K562 (cell line): ENCODE measurements around the gene TF. TPM values are rescaled to one million over a fixed set of nuclear protein-coding genes. Genes with fewer than 3 reads are reported as not detected.
A peak's percentile ranks its signal among the peaks of the same experiment; 100 is the strongest.

ENCODE experiments used
- ATAC-seq: fragments of 200-7000 bp; cut with Tn5 transposase; 3 replicates; pipeline ENCODE4 v1.9.1; 2020; ENCODE audit warnings: moderate library complexity
- BruUV-seq: library from RNA; stranded (reverse); fragments of 400-500 nt; replicated peaks from 2 replicates; lab custom pipeline; 2021; lab: Mats Ljungman, UMichigan
- CTCF ChIA-PET: fragments of 300-600 bp; formaldehyde crosslinking; extraction: SDS; loops from one replicate; lab custom pipeline; 2021; ENCODE audit warnings: low intra/inter-chr PET ratio; lab: Yijun Ruan, JAX
- POLR2A ChIA-PET: fragments of 300-600, 350-650 bp; sonication (Branson Sonifier 250); formaldehyde crosslinking; extraction: SDS; loops from one replicate; lab custom pipeline; 2021; ENCODE audit warnings: antibody characterized with exemption, inconsistent platforms; lab: Yijun Ruan, JAX
- DNase-seq, 4 experiments: peaks; one replicate each; pipeline versions ENCODE4 v3.0.0 to v3.0.0-alpha.2; 2011 to 2018; ENCODE audit warnings: low spot score in 3 of 4, mixed read lengths in 3 of 4; ENCODE audit errors: extremely low read depth in 1 of 4
- FAIRE-seq: peaks from 2 replicates; lab custom pipeline; 2011; peaks lifted over from hg19 to GRCh38; lab: Jason Lieb, UNC
- H2AFZ ChIP-seq: 2 replicates; pipeline ENCODE4 v1.6.0; 2011; ENCODE audit warnings: low read depth, low read length, control low read depth, inconsistent platforms
- H3K27ac ChIP-seq: fragments of 200-600 bp; 3 replicates; pipeline ENCODE4 v1.8.0; 2011; ENCODE audit warnings: low read depth, mild to moderate bottlenecking, control low read depth, inconsistent platforms, low read length, moderate library complexity, mixed read lengths; ENCODE audit errors: extremely low read depth
- H3K27me3 ChIP-seq, 2 experiments: fragments of 300-600 bp in 1 of 2; 2 replicates in 1 of 2; 3 replicates in 1 of 2; pipeline versions ENCODE4 v1.6.0 to v1.8.0; 2011; ENCODE audit warnings: inconsistent platforms in 2 of 2, low read length in 2 of 2, mild to moderate bottlenecking in 1 of 2, mixed read lengths in 1 of 2, moderate library complexity in 1 of 2; ENCODE audit not compliant: control insufficient read depth in 2 of 2, insufficient read depth in 2 of 2
- H3K36me3 ChIP-seq: fragments of 300-600 bp; 3 replicates; pipeline ENCODE4 v1.8.0; 2011; ENCODE audit warnings: mild to moderate bottlenecking, low read length, inconsistent platforms; ENCODE audit not compliant: control insufficient read depth, insufficient read depth
- H3K4me1 ChIP-seq, 2 experiments: fragments of 200-600 bp in 1 of 2; replicated peaks in 1 of 2; 2 replicates in 1 of 2; 3 replicates in 1 of 2; pipeline versions ENCODE4 v1.5.1 to v1.8.0; 2011; ENCODE audit warnings: inconsistent platforms in 2 of 2, low read length in 2 of 2, mild to moderate bottlenecking in 1 of 2, mixed read lengths in 1 of 2, moderate library complexity in 1 of 2; ENCODE audit not compliant: control insufficient read depth in 2 of 2, insufficient read depth in 2 of 2
- H3K4me2 ChIP-seq: 2 replicates; pipeline ENCODE4 v1.6.1; 2011; ENCODE audit warnings: low read length, control low read depth, inconsistent platforms, mixed read lengths; ENCODE audit not compliant: insufficient read depth
- H3K4me3 ChIP-seq: fragments of 200-600 bp; sonication (generic), shearing (Covaris generic); 2 replicates; pipeline ENCODE4 v1.5.1; 2016; ENCODE audit warnings: control low read depth, inconsistent platforms
- H3K79me2 ChIP-seq: fragments of 200-600 bp; 3 replicates; pipeline ENCODE4 v1.8.0; 2011; ENCODE audit warnings: low read length, inconsistent platforms; ENCODE audit not compliant: control insufficient read depth, insufficient read depth
- H3K9ac ChIP-seq, 2 experiments: 2 replicates each; pipeline versions ENCODE4 v1.6.0 to v1.6.1; 2011; ENCODE audit warnings: low read depth in 2 of 2, low read length in 2 of 2, control low read depth in 1 of 2, inconsistent platforms in 1 of 2, mild to moderate bottlenecking in 1 of 2, mixed read lengths in 1 of 2; ENCODE audit not compliant: insufficient read depth in 1 of 2
- H3K9me1 ChIP-seq: one replicate; pipeline ENCODE4 v1.6.0; 2011; ENCODE audit warnings: inconsistent platforms, mild to moderate bottlenecking, low read length, moderate library complexity; ENCODE audit not compliant: control insufficient read depth, insufficient read depth
- H3K9me3 ChIP-seq: replicated peaks from 2 replicates; pipeline ENCODE4 v1.5.1; 2011; ENCODE audit warnings: low read depth, low read length, inconsistent platforms; ENCODE audit not compliant: control insufficient read depth, insufficient read depth
- H4K20me1 ChIP-seq: replicated peaks from 2 replicates; pipeline ENCODE4 v1.6.1; 2011; ENCODE audit warnings: low read length, inconsistent platforms, mixed read lengths; ENCODE audit not compliant: control insufficient read depth, insufficient read depth
- ASH1L ChIP-seq: fragments of 450-650 bp; IDR thresholded peaks from 2 replicates; pipeline ENCODE4 v1.6.1; 2018; ENCODE audit warnings: borderline replicate concordance, mild to moderate bottlenecking, low read depth; ENCODE audit not compliant: partially characterized antibody
- CREB1 ChIP-seq, 2 experiments: sonication (generic) in 1 of 2; formaldehyde crosslinking in 1 of 2; IDR thresholded peaks; 2 replicates each; pipeline versions ENCODE4 v1.6.1 to v1.8.0; 2012 to 2022; ENCODE audit warnings: inconsistent platforms in 1 of 2, mild to moderate bottlenecking in 1 of 2, missing genetic modification reagents in 1 of 2, moderate library complexity in 1 of 2
- EZH2 ChIP-seq: IDR thresholded peaks from 2 replicates; pipeline ENCODE4 v1.6.1; 2012; ENCODE audit warnings: low read depth, mild to moderate bottlenecking, inconsistent platforms, low read length, borderline replicate concordance
- FOXK2 ChIP-seq, 2 experiments: fragments of 450-650 bp; IDR thresholded peaks in 1 of 2; conservative IDR thresholded peaks in 1 of 2; 2 replicates each; pipeline ENCODE4 v1.6.1; 2016; ENCODE audit warnings: low read depth in 2 of 2, mild to moderate bottlenecking in 1 of 2
- HDAC3 ChIP-seq: fragments of 450-650 bp; IDR thresholded peaks from 2 replicates; pipeline ENCODE4 v1.6.1; 2018; ENCODE audit warnings: borderline replicate concordance, mild to moderate bottlenecking, moderate library complexity; ENCODE audit not compliant: partially characterized antibody
- KAT2B ChIP-seq: IDR thresholded peaks from one replicate; pipeline ENCODE4 v1.6.1; 2012; ENCODE audit warnings: low read depth, mild to moderate bottlenecking, control low read depth, inconsistent platforms, low read length, moderate library complexity
- KHSRP ChIP-seq: fragments of 450-650 bp; IDR thresholded peaks from 2 replicates; pipeline ENCODE4 v1.6.1; 2017
- PHB2 ChIP-seq: fragments of 450-650 bp; IDR thresholded peaks from 2 replicates; pipeline ENCODE4 v1.6.1; 2017; ENCODE audit warnings: low read depth
- SIN3A ChIP-seq, 2 experiments: fragments of 150-350 bp in 1 of 2; IDR thresholded peaks; 2 replicates each; pipeline ENCODE4 v1.6.1; 2011 to 2016; ENCODE audit warnings: borderline replicate concordance in 2 of 2, low read depth in 2 of 2, low read length in 2 of 2, mild to moderate bottlenecking in 2 of 2, moderate library complexity in 2 of 2; ENCODE audit not compliant: control insufficient read depth in 1 of 2
- SREBF1 ChIP-seq: fragments of 150-350 bp; IDR thresholded peaks from 2 replicates; pipeline ENCODE4 v1.6.1; 2014; ENCODE audit warnings: antibody characterized with exemption, low read depth, low read length, borderline replicate concordance
- ZNF143 ChIP-seq: sonication (generic); formaldehyde crosslinking; IDR thresholded peaks from 2 replicates; pipeline ENCODE4 v1.9.0; 2022; ENCODE audit warnings: mild to moderate bottlenecking, missing genetic modification reagents
- ZNF398 ChIP-seq: fragments of 250-450 bp; sonication (Bioruptor Pico); IDR thresholded peaks from 2 replicates; pipeline ENCODE4 v1.8.0; 2021; ENCODE audit warnings: moderate library complexity, mild to moderate bottlenecking, inconsistent platforms
- ZNF445 ChIP-seq: fragments of 250-450 bp; sonication (Bioruptor Pico); IDR thresholded peaks from 2 replicates; pipeline ENCODE4 v1.4.0; 2020; ENCODE audit warnings: low read depth, mild to moderate bottlenecking, moderate library complexity
- ZNF449 ChIP-seq: fragments of 250-450 bp; sonication (Bioruptor Pico); IDR thresholded peaks from 2 replicates; pipeline ENCODE4 v1.8.0; 2022; ENCODE audit warnings: moderate library complexity, mild to moderate bottlenecking, inconsistent platforms
- WGBS: fragments of 100-300 bp; shearing (Covaris generic); methylation state at CpG from one replicate; pipeline ENCODE4 v1.1.6; 2016; ENCODE audit warnings: low coverage, mixed read lengths; ENCODE audit not compliant: insufficient coverage; ENCODE audit errors: missing lambda C conversion rate; 5-methylcytosine and 5-hydroxymethylcytosine counted together
- in situ Hi-C: fragments of 300-500 bp; cut with MboI; formaldehyde crosslinking; loops from 4 replicates; pipeline ENCODE4 v1.15.0; 2018; ENCODE audit warnings: inconsistent platforms, mixed read lengths
- intact Hi-C: fragments of 100-400 bp; cut with micrococcal nuclease; formaldehyde crosslinking; loops from 2 replicates; pipeline ENCODE4 v1.14.2; 2022
- polyA plus RNA-seq, 8 experiments: library from polyadenylated mRNA; depleted of rRNA in 4 of 8; stranded (reverse) in 5 of 8; unstranded in 3 of 8; fragments of >200 nt; fragmentation: Nextera tagmentation in 2 of 8; fragmentation: Illumina TruSeq in 1 of 8; extraction: Ambion mirVana in 2 of 8; extraction: Trizol in 1 of 8; gene quantifications; 2 replicates each; pipeline versions ENCODE4 v1.2.1 to v1.2.3, GENCODE V29; 2011 to 2014; ENCODE audit warnings: inconsistent platforms in 1 of 8, missing spikeins in 1 of 8
- total RNA-seq, 7 experiments: library from RNA; depleted of rRNA in 6 of 7; stranded (reverse); fragments of >200 nt in 6 of 7; fragmentation: Illumina TruSeq in 2 of 7; extraction: Trizol in 2 of 7; gene quantifications; 2 replicates each; pipeline versions ENCODE4 v1.2.1 to v1.2.3, GENCODE V29; 2011 to 2021; ENCODE audit warnings: low replicate concordance in 1 of 7
- TF ChIP-seq, protein P1 (sequence below): fragments of 200-400 bp; formaldehyde crosslinking; IDR thresholded peaks from 2 replicates; pipeline ENCODE4 v1.6.1; 2017; ENCODE audit warnings: mild to moderate bottlenecking, low read depth, low read length, moderate library complexity

The TF gene
- total and polyA plus RNA-seq, 9 of the 15 experiments (the other 6 are each of a cell fraction or from before 2014, with no cell fraction given), result 0.09 to 9.2 (median 3.1) TPM

GRCh38 chr3:133744241-133744640 lies 2.0 kb upstream of the TF start (continued):
- no peak for TF ChIP-seq ZNF398
- no peak for TF ChIP-seq ZNF445 (CRISPR knock-in tag)
- no peak for TF ChIP-seq CREB1 (IDR thresholded peaks at IDR 0.05)
- TF ChIP-seq CREB1 (CRISPR knock-in tag; IDR thresholded peaks at IDR 0.05), result no peak
- no peak for TF ChIP-seq FOXK2 (conservative IDR thresholded peaks at IDR 0.05 in 1 of 2, IDR thresholded peaks at IDR 0.05 in 1 of 2; ENCODE audit: low read depth in 2 of 2)
- TF ChIP-seq PHB2, result no peak
- no peak for TF ChIP-seq EZH2
- TF ChIP-seq KHSRP, result no peak

DNA sequence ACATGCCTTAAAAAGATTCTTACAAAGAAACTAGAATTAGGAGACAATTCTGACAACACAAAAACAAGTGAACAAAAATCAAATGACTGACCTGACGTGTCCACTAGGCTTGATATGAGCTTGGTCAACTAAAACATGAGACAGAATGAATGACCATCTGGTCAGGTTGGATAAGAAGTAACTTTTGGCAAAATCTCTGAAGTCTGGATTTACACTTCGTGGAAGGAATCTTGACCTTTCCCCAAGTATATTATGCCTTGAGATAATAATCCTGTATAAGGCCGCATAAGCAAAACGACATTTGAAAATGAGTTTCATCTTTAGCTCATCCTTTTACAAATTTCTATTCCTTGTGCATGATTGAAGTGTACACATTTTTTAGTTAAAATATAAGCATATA lies 1.1 kb upstream of the TF start:
- ATAC-seq, result no peak
- H3K27ac ChIP-seq, result no peak overlapping the region
- BruUV-seq, result no TSS peak
- WGBS, result 0% methylated on average over 4 of the region's 4 CpGs
- H3K27me3 ChIP-seq, result peaks cover 0 to 12% of the 10 kb centered on the region in 2 experiments; a peak in 2 of 5 replicates
- H3K36me3 ChIP-seq, result no peaks in the 10 kb centered on the region
- no peaks in the 10 kb centered on the region for H3K9me3 ChIP-seq
- no peaks in the 10 kb centered on the region for H3K79me2 ChIP-seq
- ChIA-PET CTCF (no interaction called here), POLR2A (interaction anchor here (0.9 kb wide), 1 partner anchor 8 kb away, joined by 4 read pairs; no protein-coding TSS in a partner anchor)
- no peak overlapping the region for H2AFZ ChIP-seq
- H3K9me1 ChIP-seq, result no peaks in the 10 kb centered on the region
- peak; percentile 71 for FAIRE-seq
- H4K20me1 ChIP-seq, result no peaks in the 10 kb centered on the region
- DNase-seq, result no peak
- peaks cover 14 to 19% of the 10 kb centered on the region in 2 experiments; a peak in 4 of 5 replicates for H3K4me1 ChIP-seq
- no peak overlapping the region for H3K9ac ChIP-seq
- in situ Hi-C loops (no loop called here), intact Hi-C loops (loop anchor here (5.0 kb wide), 1 partner anchor 83 kb away; the partner anchor contains the start of gene TOPBP1)
- no peak overlapping the region for H3K4me3 ChIP-seq
- no peak overlapping the region for H3K4me2 ChIP-seq
- no peak for TF ChIP-seq ZNF143 (CRISPR knock-in tag)
- TF ChIP-seq HDAC3, result no peak
- TF ChIP-seq KAT2B, result no peak
- TF ChIP-seq ASH1L, result no peak
- TF ChIP-seq, protein P1, sequence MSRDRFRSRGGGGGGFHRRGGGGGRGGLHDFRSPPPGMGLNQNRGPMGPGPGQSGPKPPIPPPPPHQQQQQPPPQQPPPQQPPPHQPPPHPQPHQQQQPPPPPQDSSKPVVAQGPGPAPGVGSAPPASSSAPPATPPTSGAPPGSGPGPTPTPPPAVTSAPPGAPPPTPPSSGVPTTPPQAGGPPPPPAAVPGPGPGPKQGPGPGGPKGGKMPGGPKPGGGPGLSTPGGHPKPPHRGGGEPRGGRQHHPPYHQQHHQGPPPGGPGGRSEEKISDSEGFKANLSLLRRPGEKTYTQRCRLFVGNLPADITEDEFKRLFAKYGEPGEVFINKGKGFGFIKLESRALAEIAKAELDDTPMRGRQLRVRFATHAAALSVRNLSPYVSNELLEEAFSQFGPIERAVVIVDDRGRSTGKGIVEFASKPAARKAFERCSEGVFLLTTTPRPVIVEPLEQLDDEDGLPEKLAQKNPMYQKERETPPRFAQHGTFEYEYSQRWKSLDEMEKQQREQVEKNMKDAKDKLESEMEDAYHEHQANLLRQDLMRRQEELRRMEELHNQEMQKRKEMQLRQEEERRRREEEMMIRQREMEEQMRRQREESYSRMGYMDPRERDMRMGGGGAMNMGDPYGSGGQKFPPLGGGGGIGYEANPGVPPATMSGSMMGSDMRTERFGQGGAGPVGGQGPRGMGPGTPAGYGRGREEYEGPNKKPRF, result no peak
- no peak for TF ChIP-seq ZNF449 (CRISPR knock-in tag)
- TF ChIP-seq SREBF1, result no peak
- TF ChIP-seq SIN3A (IDR thresholded peaks at IDR 0.05; ENCODE audit: borderline replicate concordance in 2 of 2, control insufficient read depth in 1 of 2, low read depth in 2 of 2, low read length in 2 of 2), result no peak
